Activated CD8-positive, alpha-beta T cell treated with anti-CD3 and anti-CD28 coated beads for 36 hours (primary cell): ENCODE measurements around the gene ST8SIA4. TPM values are rescaled to one million over a fixed set of nuclear protein-coding genes. Genes with fewer than 3 reads are reported as not detected.
A peak's percentile ranks its signal among the peaks of the same experiment; 100 is the strongest.

ENCODE experiments used
- ATAC-seq: fragments of 200-7000 bp; cut with Tn5 transposase; one replicate; pipeline ENCODE4 v1.10.0; 2021; ENCODE audit warnings: mild to moderate bottlenecking, moderate library complexity
- CTCF ChIA-PET: fragments of 350-600 bp; sonication (Branson Sonifier 250); formaldehyde crosslinking; loops from one replicate; lab custom pipeline; 2021; ENCODE audit warnings: antibody characterized with exemption; lab: Charles Lee
- POLR2A ChIA-PET: fragments of 350-600 bp; sonication (Branson Sonifier 250); formaldehyde crosslinking; loops from one replicate; lab custom pipeline; 2021; ENCODE audit warnings: antibody characterized with exemption; lab: Charles Lee
- DNase-seq: peaks from one replicate; pipeline ENCODE4 v3.0.0-alpha.2; 2020
- H3K27ac Mint-ChIP-seq: one replicate; pipeline ENCODE4 v1.8.0; 2021; ENCODE audit warnings: mild to moderate bottlenecking, mixed read lengths
- H3K27me3 Mint-ChIP-seq: one replicate; pipeline ENCODE4 v1.8.0; 2021; ENCODE audit warnings: mixed read lengths
- H3K36me3 Mint-ChIP-seq: one replicate; pipeline ENCODE4 v1.8.0; 2021; ENCODE audit warnings: low read depth, mixed read lengths
- H3K4me1 Mint-ChIP-seq: one replicate; pipeline ENCODE4 v1.8.0; 2021; ENCODE audit warnings: low read depth, mixed read lengths
- H3K4me3 Mint-ChIP-seq: one replicate; pipeline ENCODE4 v1.8.0; 2021; ENCODE audit warnings: mild to moderate bottlenecking, moderate library complexity, mixed read lengths
- H3K9me3 Mint-ChIP-seq: one replicate; pipeline ENCODE4 v1.8.0; 2021; ENCODE audit warnings: mixed read lengths
- intact Hi-C: fragments of 100-400 bp; cut with micrococcal nuclease; formaldehyde crosslinking; loops from one replicate; pipeline ENCODE4 v1.10.0; 2022
- total RNA-seq, 2 experiments: library from RNA; stranded (reverse); gene quantifications; one replicate each; pipeline ENCODE4 v1.2.3, GENCODE V29; 2021
- TF ChIP-seq, protein P1 (sequence below): fragments of 200-600 bp; IDR thresholded peaks from one replicate; pipeline ENCODE4 v1.8.0; 2022; ENCODE audit warnings: antibody characterized with exemption, mild to moderate bottlenecking

The ST8SIA4 gene
- total RNA-seq, 2 experiments from 2014 or later = 31.6 to 34.1 TPM

- intact Hi-C loops = no loop called here
- H3K27me3 Mint-ChIP-seq = no peaks in the 10 kb centered on the region
- TF ChIP-seq, protein P1, sequence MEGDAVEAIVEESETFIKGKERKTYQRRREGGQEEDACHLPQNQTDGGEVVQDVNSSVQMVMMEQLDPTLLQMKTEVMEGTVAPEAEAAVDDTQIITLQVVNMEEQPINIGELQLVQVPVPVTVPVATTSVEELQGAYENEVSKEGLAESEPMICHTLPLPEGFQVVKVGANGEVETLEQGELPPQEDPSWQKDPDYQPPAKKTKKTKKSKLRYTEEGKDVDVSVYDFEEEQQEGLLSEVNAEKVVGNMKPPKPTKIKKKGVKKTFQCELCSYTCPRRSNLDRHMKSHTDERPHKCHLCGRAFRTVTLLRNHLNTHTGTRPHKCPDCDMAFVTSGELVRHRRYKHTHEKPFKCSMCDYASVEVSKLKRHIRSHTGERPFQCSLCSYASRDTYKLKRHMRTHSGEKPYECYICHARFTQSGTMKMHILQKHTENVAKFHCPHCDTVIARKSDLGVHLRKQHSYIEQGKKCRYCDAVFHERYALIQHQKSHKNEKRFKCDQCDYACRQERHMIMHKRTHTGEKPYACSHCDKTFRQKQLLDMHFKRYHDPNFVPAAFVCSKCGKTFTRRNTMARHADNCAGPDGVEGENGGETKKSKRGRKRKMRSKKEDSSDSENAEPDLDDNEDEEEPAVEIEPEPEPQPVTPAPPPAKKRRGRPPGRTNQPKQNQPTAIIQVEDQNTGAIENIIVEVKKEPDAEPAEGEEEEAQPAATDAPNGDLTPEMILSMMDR = no peak
- ATAC-seq (no peak), DNase-seq (no peak)
- peaks cover 49% of the 10 kb centered on the region for H3K4me1 Mint-ChIP-seq
- no peak overlapping the region for H3K4me3 Mint-ChIP-seq
- H3K27ac Mint-ChIP-seq = peak overlapping the region; percentile 19
- POLR2A ChIA-PET = no interaction called here
- peaks cover 32% of the 10 kb centered on the region for H3K36me3 Mint-ChIP-seq
- H3K9me3 Mint-ChIP-seq = no peaks in the 10 kb centered on the region
- CTCF ChIA-PET = no interaction called here
Measured at GRCh38 chr5:100832252-100833230, 70.5 kb downstream of the ST8SIA4 start.

DNA sequence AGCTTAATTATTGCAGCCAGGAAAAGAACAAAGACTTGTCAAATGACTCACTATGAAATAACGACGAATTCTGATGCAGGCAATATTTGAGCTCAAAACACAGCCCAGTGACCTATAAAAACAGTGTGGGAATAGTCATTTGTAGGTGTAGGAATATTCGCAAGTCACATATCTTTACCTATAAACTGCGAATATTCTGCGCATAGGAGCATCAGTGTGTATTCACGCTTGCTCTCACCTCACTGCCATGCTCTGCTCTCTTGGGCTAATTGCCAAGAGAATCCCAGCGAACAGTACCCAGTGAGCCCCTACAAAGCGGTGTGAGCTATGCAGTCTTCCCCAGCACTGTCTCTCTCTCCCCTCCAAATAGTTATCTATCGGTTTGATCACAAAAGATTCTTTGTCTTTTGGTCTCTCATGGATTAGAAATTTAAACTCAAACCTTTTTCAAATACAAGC lies 74.2 kb downstream of the ST8SIA4 start:
- no peak overlapping the region for H3K4me3 Mint-ChIP-seq
- H3K4me1 Mint-ChIP-seq = peaks cover 47% of the 10 kb centered on the region
- H3K36me3 Mint-ChIP-seq = peaks cover 15% of the 10 kb centered on the region
- intact Hi-C loops = no loop called here
- H3K27me3 Mint-ChIP-seq = no peaks in the 10 kb centered on the region
- TF ChIP-seq, protein P1 = no peak
- no peak overlapping the region for H3K27ac Mint-ChIP-seq
- POLR2A ChIA-PET = interaction anchor here (1.1 to 1.8 kb wide), 2 partner anchors 72 to 75 kb away, joined by 4 to 8 read pairs; partner anchors contain the start of gene ST8SIA4
- CTCF ChIA-PET = interaction anchor here (1.1 to 2.2 kb wide), 4 partner anchors 9 to 72 kb away, joined by 3 to 11 read pairs (median 6); no protein-coding TSS in a partner anchor
- no peaks in the 10 kb centered on the region for H3K9me3 Mint-ChIP-seq
- DNase-seq (no peak), ATAC-seq (no peak)

- Mint-ChIP-seq H3K27ac (peak overlapping the region; percentile 83), H3K27me3 (no peaks in the 10 kb centered on the region), H3K9me3 (no peaks in the 10 kb centered on the region), H3K4me3 (peak overlapping the region; percentile 10), H3K36me3 (peaks cover 18% of the 10 kb centered on the region), H3K4me1 (peaks cover 46% of the 10 kb centered on the region)
- TF ChIP-seq, protein P1 = no peak
- POLR2A ChIA-PET = interaction anchor here (0.7 to 1.8 kb wide), 3 partner anchors 72 to 75 kb away, joined by 3 to 8 read pairs (median 4); partner anchors contain the start of gene ST8SIA4
- DNase-seq (no peak), ATAC-seq (peak; percentile 59)
- intact Hi-C loops = no loop called here
- CTCF ChIA-PET = interaction anchor here (1.1 to 2.2 kb wide), 5 partner anchors 10 to 73 kb away, joined by 3 to 11 read pairs (median 5); no protein-coding TSS in a partner anchor
Measured at GRCh38 chr5:100828071-100828897, 74.8 kb downstream of the ST8SIA4 start.

DNA sequence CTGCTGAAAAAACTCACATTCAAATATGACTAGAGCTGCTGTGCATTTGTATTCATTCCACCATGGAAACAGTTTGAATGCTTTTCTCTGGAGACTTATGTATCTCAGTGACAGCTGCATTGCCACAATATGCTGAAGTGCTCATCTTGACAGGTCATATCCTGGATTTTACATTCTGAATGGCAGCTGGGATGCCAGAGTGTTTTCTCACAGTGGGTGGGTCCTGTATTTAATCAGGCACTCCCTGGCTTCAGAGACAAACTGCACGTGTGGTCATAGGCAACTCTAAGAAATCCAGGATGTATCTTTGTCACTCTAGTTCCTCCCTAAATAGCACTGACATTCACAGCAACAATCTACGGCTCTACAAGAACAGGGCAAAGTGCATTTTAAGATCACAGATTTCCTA lies 75.6 kb downstream of the ST8SIA4 start:
- ChIA-PET CTCF (interaction anchor here (1.1 to 2.2 kb wide), 4 partner anchors 9 to 73 kb away, joined by 4 to 11 read pairs (median 6); no protein-coding TSS in a partner anchor), POLR2A (interaction anchor here (0.7 to 1.1 kb wide), 2 partner anchors 72 to 76 kb away, joined by 3 to 4 read pairs; partner anchors contain the start of gene ST8SIA4)
- peaks cover 14% of the 10 kb centered on the region for H3K36me3 Mint-ChIP-seq
- TF ChIP-seq, protein P1 = no peak
- H3K4me3 Mint-ChIP-seq = no peak overlapping the region
- H3K9me3 Mint-ChIP-seq = no peaks in the 10 kb centered on the region
- intact Hi-C loops = no loop called here
- H3K4me1 Mint-ChIP-seq = peaks cover 38% of the 10 kb centered on the region
- peak overlapping the region; percentile 83 for H3K27ac Mint-ChIP-seq
- ATAC-seq (peak; percentile 37), DNase-seq (no peak)
- no peaks in the 10 kb centered on the region for H3K27me3 Mint-ChIP-seq
